OCI-LY3 (cell line): Measurements from ENCODE around the gene TRIM63.

Experiments used
- EZH2phosphoT487 ChIP-seq: fragments of 200-600 bp; shearing (Covaris generic); IDR thresholded peaks from 2 replicates; pipeline ENCODE4 v1.6.1; 2018; ENCODE audit warnings: antibody characterized with exemption, mixed run types, low read depth
- TF ChIP-seq, protein P1 (sequence below): fragments of 200-600, 300-600 bp; sonication (generic); IDR thresholded peaks from 2 replicates; pipeline ENCODE4 v1.5.1; 2014; ENCODE audit warnings: antibody characterized with exemption, low read length, low read depth

DNA sequence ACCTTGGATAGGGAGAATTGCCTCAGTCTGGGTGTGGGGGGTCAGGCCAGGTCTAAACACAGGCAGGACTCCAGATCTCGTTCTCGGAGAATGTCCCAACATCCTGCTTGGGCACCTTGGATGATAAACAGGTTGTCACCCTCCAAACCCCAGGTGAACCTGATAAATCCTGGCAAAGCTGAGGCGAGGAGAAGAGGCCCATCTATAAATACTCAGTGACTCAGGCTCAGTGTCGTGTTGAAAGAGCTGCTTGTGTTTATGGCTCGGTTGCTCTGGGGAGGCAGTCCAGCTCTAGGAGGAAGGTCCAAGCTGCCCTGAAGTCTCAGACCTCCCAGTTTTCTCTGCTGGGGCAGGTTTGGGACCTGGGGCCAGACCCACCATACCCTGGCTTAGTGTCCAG, 15.8 kb upstream of the TRIM63 start:
- TF ChIP-seq, protein P1, sequence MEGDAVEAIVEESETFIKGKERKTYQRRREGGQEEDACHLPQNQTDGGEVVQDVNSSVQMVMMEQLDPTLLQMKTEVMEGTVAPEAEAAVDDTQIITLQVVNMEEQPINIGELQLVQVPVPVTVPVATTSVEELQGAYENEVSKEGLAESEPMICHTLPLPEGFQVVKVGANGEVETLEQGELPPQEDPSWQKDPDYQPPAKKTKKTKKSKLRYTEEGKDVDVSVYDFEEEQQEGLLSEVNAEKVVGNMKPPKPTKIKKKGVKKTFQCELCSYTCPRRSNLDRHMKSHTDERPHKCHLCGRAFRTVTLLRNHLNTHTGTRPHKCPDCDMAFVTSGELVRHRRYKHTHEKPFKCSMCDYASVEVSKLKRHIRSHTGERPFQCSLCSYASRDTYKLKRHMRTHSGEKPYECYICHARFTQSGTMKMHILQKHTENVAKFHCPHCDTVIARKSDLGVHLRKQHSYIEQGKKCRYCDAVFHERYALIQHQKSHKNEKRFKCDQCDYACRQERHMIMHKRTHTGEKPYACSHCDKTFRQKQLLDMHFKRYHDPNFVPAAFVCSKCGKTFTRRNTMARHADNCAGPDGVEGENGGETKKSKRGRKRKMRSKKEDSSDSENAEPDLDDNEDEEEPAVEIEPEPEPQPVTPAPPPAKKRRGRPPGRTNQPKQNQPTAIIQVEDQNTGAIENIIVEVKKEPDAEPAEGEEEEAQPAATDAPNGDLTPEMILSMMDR = no peak
- no peak for TF ChIP-seq EZH2phosphoT487
